PFSK-1 (cell line): Measurements from ENCODE around the gene TP53RK.

Experiments used
- FOXP2 ChIP-seq: optimal IDR thresholded peaks from 2 replicates; pipeline ENCODE3; 2011; ENCODE audit warnings: borderline replicate concordance, control low read depth, inconsistent platforms; ENCODE audit not compliant: insufficient read depth; ENCODE audit errors: extremely low read length, extremely low read depth
- POLR2AphosphoS5 ChIP-seq: IDR thresholded peaks from 2 replicates; pipeline ENCODE4 v1.6.1; 2012; ENCODE audit warnings: low read depth, mild to moderate bottlenecking, control low read depth, low read length, moderate library complexity
- SIN3A ChIP-seq: IDR thresholded peaks from 2 replicates; pipeline ENCODE4 v1.6.1; 2012; ENCODE audit warnings: mild to moderate bottlenecking, low read length, moderate library complexity, borderline replicate concordance; ENCODE audit not compliant: insufficient read depth
- TAF1 ChIP-seq: IDR thresholded peaks from 2 replicates; pipeline ENCODE4 v1.6.1; 2012; ENCODE audit warnings: low read length, control low read depth, borderline replicate concordance; ENCODE audit not compliant: insufficient read depth
- TF ChIP-seq, protein P1 (sequence below), 2 experiments: IDR thresholded peaks; 2 replicates each; pipeline versions ENCODE4 v1.6.1 to v1.8.0; 2011 to 2012; ENCODE audit warnings: low read depth in 2 of 2, low read length in 2 of 2, control low read depth in 1 of 2, inconsistent platforms in 1 of 2, mild to moderate bottlenecking in 1 of 2, moderate library complexity in 1 of 2; ENCODE audit not compliant: insufficient read depth in 1 of 2

Gene TP53RK

DNA sequence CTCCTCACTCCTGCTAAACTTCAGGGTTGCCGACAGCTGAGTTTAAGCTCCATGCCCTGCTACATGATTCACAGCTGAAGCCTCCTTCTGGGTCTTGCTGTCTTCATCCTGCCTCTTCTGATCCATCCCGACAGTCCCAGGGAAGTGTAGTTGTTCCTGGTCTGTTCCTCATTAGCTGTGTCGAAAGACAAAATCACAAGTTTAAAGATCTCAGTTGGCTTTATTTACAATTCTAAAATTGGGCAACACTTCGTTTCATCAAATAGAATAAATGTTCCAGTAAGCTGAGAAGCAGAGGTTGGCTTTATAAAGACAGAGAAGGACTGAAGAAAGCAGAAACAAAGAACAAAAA is 16.1 kb upstream of the TP53RK start:
- TF ChIP-seq TAF1 (no peak), SIN3A (no peak), POLR2AphosphoS5 (no peak), FOXP2 (no peak)
- TF ChIP-seq, protein P1, sequence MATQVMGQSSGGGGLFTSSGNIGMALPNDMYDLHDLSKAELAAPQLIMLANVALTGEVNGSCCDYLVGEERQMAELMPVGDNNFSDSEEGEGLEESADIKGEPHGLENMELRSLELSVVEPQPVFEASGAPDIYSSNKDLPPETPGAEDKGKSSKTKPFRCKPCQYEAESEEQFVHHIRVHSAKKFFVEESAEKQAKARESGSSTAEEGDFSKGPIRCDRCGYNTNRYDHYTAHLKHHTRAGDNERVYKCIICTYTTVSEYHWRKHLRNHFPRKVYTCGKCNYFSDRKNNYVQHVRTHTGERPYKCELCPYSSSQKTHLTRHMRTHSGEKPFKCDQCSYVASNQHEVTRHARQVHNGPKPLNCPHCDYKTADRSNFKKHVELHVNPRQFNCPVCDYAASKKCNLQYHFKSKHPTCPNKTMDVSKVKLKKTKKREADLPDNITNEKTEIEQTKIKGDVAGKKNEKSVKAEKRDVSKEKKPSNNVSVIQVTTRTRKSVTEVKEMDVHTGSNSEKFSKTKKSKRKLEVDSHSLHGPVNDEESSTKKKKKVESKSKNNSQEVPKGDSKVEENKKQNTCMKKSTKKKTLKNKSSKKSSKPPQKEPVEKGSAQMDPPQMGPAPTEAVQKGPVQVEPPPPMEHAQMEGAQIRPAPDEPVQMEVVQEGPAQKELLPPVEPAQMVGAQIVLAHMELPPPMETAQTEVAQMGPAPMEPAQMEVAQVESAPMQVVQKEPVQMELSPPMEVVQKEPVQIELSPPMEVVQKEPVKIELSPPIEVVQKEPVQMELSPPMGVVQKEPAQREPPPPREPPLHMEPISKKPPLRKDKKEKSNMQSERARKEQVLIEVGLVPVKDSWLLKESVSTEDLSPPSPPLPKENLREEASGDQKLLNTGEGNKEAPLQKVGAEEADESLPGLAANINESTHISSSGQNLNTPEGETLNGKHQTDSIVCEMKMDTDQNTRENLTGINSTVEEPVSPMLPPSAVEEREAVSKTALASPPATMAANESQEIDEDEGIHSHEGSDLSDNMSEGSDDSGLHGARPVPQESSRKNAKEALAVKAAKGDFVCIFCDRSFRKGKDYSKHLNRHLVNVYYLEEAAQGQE (IDR thresholded peaks at IDR 0.05; ENCODE audit: insufficient read depth in 1 of 2, low read depth in 2 of 2, low read length in 2 of 2) = no peak

DNA sequence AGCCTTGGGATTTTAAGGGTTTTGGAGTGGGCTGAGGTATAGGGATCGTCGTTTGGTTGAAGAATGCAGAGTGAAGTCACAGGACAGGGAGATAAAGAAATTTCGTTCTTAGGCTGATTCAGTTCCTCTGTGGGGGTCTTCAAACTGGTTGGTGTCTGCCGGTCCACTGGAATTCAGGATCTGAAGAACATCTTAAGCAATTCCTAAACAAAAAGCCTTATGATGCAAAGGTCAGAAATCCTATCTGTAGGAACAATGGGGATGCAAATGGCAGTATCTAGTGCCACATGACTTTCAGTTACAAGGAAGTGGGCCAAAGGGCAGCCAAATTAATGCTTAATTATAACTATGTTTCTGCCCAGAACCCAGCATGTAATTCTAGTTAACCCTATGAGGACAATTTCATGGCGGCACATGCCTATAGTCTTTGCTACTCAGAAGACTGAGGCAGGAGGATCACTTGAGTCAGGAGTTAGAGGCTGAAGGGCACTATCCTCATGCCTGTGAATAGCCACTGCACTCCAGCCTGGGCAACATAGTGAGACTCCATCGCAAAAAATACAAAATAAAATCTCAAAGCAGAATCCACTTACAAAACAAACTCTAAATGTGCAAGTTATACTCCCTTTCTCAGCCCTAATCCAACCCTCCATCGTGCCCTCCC is 15.6 kb upstream of the TP53RK start:
- TF ChIP-seq, protein P1 (IDR thresholded peaks at IDR 0.05; ENCODE audit: insufficient read depth in 1 of 2, low read depth in 2 of 2, low read length in 2 of 2) = no peak
- TF ChIP-seq SIN3A (no peak), TAF1 (no peak), POLR2AphosphoS5 (no peak), FOXP2 (no peak)

DNA sequence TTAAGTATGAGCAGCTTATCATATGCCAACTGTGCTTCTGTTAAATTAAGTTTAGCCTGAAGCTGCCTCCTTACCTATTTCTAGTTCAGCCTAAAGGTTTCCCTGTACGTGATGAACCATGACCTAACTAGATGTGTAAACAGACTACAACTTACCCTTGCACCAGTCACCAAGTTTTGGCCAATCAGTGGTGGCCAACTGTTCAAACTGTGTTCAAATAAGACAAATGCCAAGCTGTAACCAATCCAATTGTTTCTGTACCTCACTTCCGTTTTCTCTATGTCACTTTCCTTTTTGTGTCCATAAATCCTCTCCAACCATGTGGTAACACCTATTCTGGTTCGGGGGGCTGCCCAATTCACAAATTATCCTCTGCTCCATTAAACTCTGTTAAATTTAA is 14.2 kb upstream of the TP53RK start:
- no peak for TF ChIP-seq FOXP2

DNA sequence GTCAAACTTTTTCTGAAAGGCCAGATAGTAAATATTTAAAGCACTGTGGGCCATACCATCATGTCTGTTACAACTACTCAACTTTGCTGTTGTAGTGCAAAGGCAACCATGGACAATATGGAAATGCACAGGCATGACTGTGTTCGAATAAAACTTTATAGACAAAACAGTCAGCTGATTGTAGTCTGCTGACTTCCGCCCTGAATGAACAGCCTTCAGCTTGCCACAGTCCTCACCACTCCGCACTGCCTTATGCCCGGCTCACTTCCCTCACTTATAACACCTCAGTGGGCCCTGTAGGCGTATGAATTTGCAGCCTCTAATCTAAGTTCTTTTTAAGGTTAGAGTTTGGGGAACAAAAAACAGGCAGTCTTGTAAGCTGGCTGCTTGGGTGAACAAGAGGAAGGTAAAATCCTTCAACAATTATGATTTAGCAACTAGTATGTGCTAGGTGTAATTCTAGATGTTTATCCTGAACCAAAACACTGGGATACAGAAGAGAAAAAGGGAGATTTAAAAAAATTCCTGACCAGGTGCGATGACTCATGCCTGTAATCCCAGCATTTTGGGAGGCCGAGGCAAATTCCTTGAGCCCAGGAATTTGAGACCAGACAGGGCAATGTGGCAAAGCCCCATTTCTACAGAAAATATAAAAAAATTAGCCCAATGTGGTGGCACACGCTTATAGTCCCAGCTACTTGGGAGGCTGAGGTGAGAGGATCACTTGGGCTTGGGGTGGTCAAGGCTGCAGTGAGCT is 13.4 kb upstream of the TP53RK start:
- TF ChIP-seq SIN3A = no peak
- no peak for TF ChIP-seq TAF1
- no peak for TF ChIP-seq FOXP2
- TF ChIP-seq, protein P1 (IDR thresholded peaks at IDR 0.05; ENCODE audit: insufficient read depth in 1 of 2, low read depth in 2 of 2, low read length in 2 of 2) = no peak
- TF ChIP-seq POLR2AphosphoS5 = no peak

DNA sequence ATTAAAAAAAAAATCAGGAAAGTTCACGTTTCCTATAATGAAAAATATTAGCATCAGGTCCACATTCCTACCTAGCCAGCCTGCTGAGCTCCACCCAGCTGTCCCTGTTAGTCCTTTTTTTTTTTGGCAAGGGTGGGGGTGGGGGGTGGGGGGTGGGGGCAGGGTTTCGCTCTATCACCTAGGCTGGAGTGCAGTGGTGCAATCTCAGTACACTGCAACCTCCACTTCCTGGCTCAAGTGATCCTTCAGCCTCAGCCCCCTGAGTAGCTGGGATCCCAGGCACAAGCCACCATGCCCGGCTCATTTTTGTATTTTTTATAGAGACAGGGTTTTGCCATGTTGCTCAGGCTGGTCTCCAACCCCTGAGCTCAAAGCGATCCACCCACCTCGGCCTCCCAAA is 12.7 kb upstream of the TP53RK start:
- TF ChIP-seq, protein P1 (IDR thresholded peaks at IDR 0.05; ENCODE audit: insufficient read depth in 1 of 2, low read depth in 2 of 2, low read length in 2 of 2) = no peak
- TF ChIP-seq SIN3A = no peak
- TF ChIP-seq FOXP2 = no peak
- no peak for TF ChIP-seq POLR2AphosphoS5
- TF ChIP-seq TAF1 = no peak
